Neuronal stem cell (in vitro differentiated cells): Measurements from ENCODE around the gene COMMD10.

Source experiments
- DNase-seq: peaks from one replicate; pipeline ENCODE4 v3.0.0-alpha.2; 2013; ENCODE audit warnings: low spot score
- H2AFZ ChIP-seq: one replicate; pipeline ENCODE4 v1.6.1; 2013; ENCODE audit warnings: mild to moderate bottlenecking, low read length, inconsistent platforms
- H2AK5ac ChIP-seq: 2 replicates; pipeline ENCODE4 v1.6.1; 2013; ENCODE audit warnings: low read depth, mild to moderate bottlenecking, inconsistent platforms, low read length, moderate library complexity, mixed read lengths
- H2BK120ac ChIP-seq: 2 replicates; pipeline ENCODE4 v1.6.1; 2013; ENCODE audit warnings: low read depth, mild to moderate bottlenecking, inconsistent platforms, low read length, moderate library complexity, mixed read lengths
- H2BK12ac ChIP-seq: one replicate; pipeline ENCODE4 v1.6.1; 2013; ENCODE audit warnings: low read length, inconsistent platforms
- H2BK15ac ChIP-seq: 2 replicates; pipeline ENCODE4 v1.6.1; 2013; ENCODE audit warnings: mild to moderate bottlenecking, low read length, inconsistent platforms, mixed read lengths
- H2BK5ac ChIP-seq: one replicate; pipeline ENCODE4 v1.6.1; 2013; ENCODE audit warnings: inconsistent platforms, mild to moderate bottlenecking, low read length, moderate library complexity
- H3K14ac ChIP-seq: one replicate; pipeline ENCODE4 v1.6.1; 2013; ENCODE audit warnings: low read length, inconsistent platforms
- H3K18ac ChIP-seq: 2 replicates; pipeline ENCODE4 v1.6.1; 2013; ENCODE audit warnings: low read length, inconsistent platforms
- H3K23ac ChIP-seq: 2 replicates; pipeline ENCODE4 v1.6.1; 2013; ENCODE audit warnings: low read depth, mild to moderate bottlenecking, mixed read lengths, low read length, inconsistent platforms; ENCODE audit not compliant: poor library complexity
- H3K27ac ChIP-seq: replicated peaks from 3 replicates; pipeline ENCODE4 v1.5.1; 2013; ENCODE audit warnings: low read length, inconsistent platforms
- H3K27me3 ChIP-seq, 3 experiments: 2 replicates each; pipeline ENCODE4 v1.6.1; 2013; ENCODE audit warnings: low read length in 3 of 3, mild to moderate bottlenecking in 2 of 3, inconsistent platforms in 1 of 3, low read depth in 1 of 3, mixed read lengths in 1 of 3, moderate library complexity in 1 of 3; ENCODE audit not compliant: control insufficient read depth in 3 of 3, insufficient read depth in 3 of 3
- H3K36me3 ChIP-seq, 2 donors: replicated peaks in 1 of 2; 2 replicates each; pipeline ENCODE4 v1.6.1; 2013; ENCODE audit warnings: low read length in 2 of 2; ENCODE audit not compliant: control insufficient read depth in 2 of 2, insufficient read depth in 2 of 2
- H3K4ac ChIP-seq: 2 replicates; pipeline ENCODE4 v1.6.1; 2013; ENCODE audit warnings: inconsistent platforms, mild to moderate bottlenecking, low read length, moderate library complexity
- H3K4me1 ChIP-seq, 2 donors: 1 replicate in 1 of 2; 2 replicates in 1 of 2; pipeline ENCODE4 v1.6.1; 2013; ENCODE audit warnings: low read length in 2 of 2, low read depth in 1 of 2; ENCODE audit not compliant: control insufficient read depth in 2 of 2, insufficient read depth in 1 of 2
- H3K4me2 ChIP-seq: one replicate; pipeline ENCODE4 v1.6.1; 2013; ENCODE audit warnings: mild to moderate bottlenecking, low read length, inconsistent platforms; ENCODE audit not compliant: insufficient read depth, poor library complexity, severe bottlenecking
- H3K4me3 ChIP-seq, 2 donors: 2 replicates each; pipeline ENCODE4 v1.5.1; 2013; ENCODE audit warnings: low read length in 2 of 2, mild to moderate bottlenecking in 2 of 2, inconsistent platforms in 1 of 2, moderate library complexity in 1 of 2
- H3K79me1 ChIP-seq: one replicate; pipeline ENCODE4 v1.6.1; 2013; ENCODE audit warnings: low read depth, mild to moderate bottlenecking, inconsistent platforms, low read length, moderate library complexity
- H3K9ac ChIP-seq: one replicate; pipeline ENCODE4 v1.6.1; 2013; ENCODE audit warnings: mild to moderate bottlenecking, low read depth, low read length, inconsistent platforms; ENCODE audit not compliant: poor library complexity
- H3K9me3 ChIP-seq, 2 donors: replicated peaks in 1 of 2; 2 replicates each; pipeline versions ENCODE3 to v1.6.1; 2013; ENCODE audit warnings: low read length in 2 of 2, mild to moderate bottlenecking in 2 of 2, inconsistent platforms in 1 of 2, low read depth in 1 of 2, mixed read lengths in 1 of 2, moderate library complexity in 1 of 2; ENCODE audit not compliant: control insufficient read depth in 2 of 2, insufficient read depth in 1 of 2
- H4K8ac ChIP-seq: one replicate; pipeline ENCODE4 v1.6.1; 2013; ENCODE audit warnings: low read depth, mild to moderate bottlenecking, inconsistent platforms, low read length, moderate library complexity
- H4K91ac ChIP-seq: one replicate; pipeline ENCODE4 v1.6.1; 2013; ENCODE audit warnings: low read length, low read depth, mild to moderate bottlenecking, inconsistent platforms; ENCODE audit not compliant: poor library complexity
- WGBS, 2 donors: extraction: QIAGEN DNeasy Blood & Tissue Kit; methylation state at CpG; one replicate each; pipeline ENCODE4 v1.1.7; 2013; ENCODE audit warnings: missing lambda C conversion rate in 2 of 2, mixed read lengths in 1 of 2; ENCODE audit not compliant: insufficient read length in 2 of 2, insufficient replicate concordance in 1 of 2; ENCODE audit errors: extremely low coverage in 2 of 2; 5-methylcytosine and 5-hydroxymethylcytosine counted together

Gene COMMD10

DNA sequence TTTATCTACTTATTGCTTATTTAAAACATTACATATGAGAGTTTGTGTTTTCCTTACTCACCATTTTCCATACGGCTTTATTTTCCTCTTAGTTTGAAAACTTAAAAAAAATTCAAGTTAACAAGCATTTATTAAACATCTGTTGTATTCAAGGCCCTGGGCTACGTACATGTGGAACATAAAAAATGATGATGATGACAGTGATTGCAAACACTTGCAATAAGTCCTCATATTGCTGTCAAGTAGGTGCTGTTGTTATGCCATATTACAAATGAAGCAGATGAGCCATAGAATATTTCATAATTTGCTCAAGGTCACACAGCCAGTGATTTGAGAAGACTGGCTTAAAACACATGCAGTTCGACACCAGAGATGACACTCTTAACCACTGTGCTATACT lies 180.6 kb downstream of the COMMD10 start:
- Histone ChIP-seq H3K4me3 (no peak overlapping the region), H2BK120ac (no peak overlapping the region), H4K8ac (no peak overlapping the region), H3K4me1 (no peaks in the 10 kb centered on the region), H3K27ac (no peak overlapping the region), H3K36me3 (no peaks in the 10 kb centered on the region), H3K4me2 (no peak overlapping the region), H3K27me3 (no peaks in the 10 kb centered on the region), H3K23ac (no peak overlapping the region), H2AFZ (no peak overlapping the region), H2BK5ac (no peak overlapping the region), H3K18ac (no peak overlapping the region), H3K9ac (no peak overlapping the region), H3K4ac (no peak overlapping the region), H4K91ac (no peak overlapping the region), H3K9me3 (no peaks in the 10 kb centered on the region), H2AK5ac (no peak overlapping the region), H2BK12ac (no peak overlapping the region), H3K14ac (no peak overlapping the region), H3K79me1 (no peaks in the 10 kb centered on the region), H2BK15ac (no peak overlapping the region)
- no peak for DNase-seq
- WGBS, 2 donors: no CpG with 5 or more reads among the region's 3 CpGs

DNA sequence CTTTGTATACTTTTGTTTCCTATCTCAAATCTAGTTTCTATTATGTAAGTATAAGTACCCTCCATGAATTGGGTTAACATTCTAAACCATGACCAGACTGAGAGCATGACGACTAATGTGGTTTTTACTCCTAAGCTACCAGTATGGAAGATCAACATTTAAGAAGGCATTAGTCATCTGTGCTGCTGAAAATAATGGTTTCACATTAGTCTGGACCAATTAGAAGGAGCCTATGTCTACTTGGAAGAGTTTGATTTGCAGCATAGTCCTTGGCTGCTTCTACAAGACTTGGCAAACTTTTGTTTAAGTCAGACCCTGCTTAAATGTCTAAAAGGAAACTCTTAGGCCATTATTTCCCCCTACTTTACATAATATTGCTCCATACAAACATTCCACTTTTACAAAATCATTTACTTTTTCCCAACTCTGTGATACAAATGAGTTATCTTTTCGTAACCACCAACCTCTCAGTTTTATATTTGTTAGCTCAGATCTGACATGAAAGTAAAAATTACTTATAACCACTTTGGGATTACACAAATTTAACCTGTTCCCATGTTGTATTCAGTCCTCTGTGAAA lies 186.7 kb downstream of the COMMD10 start:
- no peak overlapping the region for H3K4me3 ChIP-seq
- whole genome bisulfite sequencing, 2 donors: 100% methylated on average over 1 of the region's 2 CpGs
- no peaks in the 10 kb centered on the region for H3K4me1 ChIP-seq
- H2BK15ac ChIP-seq: no peak overlapping the region
- no peaks in the 10 kb centered on the region for H3K27me3 ChIP-seq
- no peaks in the 10 kb centered on the region for H3K79me1 ChIP-seq
- H3K36me3 ChIP-seq: no peaks in the 10 kb centered on the region
- no peak for DNase-seq
- H2BK120ac ChIP-seq: no peak overlapping the region
- H3K4me2 ChIP-seq: no peak overlapping the region
- H4K91ac ChIP-seq: no peak overlapping the region
- H3K9ac ChIP-seq: no peak overlapping the region
- no peak overlapping the region for H3K23ac ChIP-seq
- no peak overlapping the region for H3K4ac ChIP-seq
- H2AFZ ChIP-seq: no peak overlapping the region
- H3K18ac ChIP-seq: no peak overlapping the region
- H3K27ac ChIP-seq: no peak overlapping the region
- H2AK5ac ChIP-seq: no peak overlapping the region
- H3K14ac ChIP-seq: no peak overlapping the region
- H2BK5ac ChIP-seq: no peak overlapping the region
- H3K9me3 ChIP-seq: peaks cover 0 to under 1% of the 10 kb centered on the region in 2 donors
- H4K8ac ChIP-seq: no peak overlapping the region
- no peak overlapping the region for H2BK12ac ChIP-seq

DNA sequence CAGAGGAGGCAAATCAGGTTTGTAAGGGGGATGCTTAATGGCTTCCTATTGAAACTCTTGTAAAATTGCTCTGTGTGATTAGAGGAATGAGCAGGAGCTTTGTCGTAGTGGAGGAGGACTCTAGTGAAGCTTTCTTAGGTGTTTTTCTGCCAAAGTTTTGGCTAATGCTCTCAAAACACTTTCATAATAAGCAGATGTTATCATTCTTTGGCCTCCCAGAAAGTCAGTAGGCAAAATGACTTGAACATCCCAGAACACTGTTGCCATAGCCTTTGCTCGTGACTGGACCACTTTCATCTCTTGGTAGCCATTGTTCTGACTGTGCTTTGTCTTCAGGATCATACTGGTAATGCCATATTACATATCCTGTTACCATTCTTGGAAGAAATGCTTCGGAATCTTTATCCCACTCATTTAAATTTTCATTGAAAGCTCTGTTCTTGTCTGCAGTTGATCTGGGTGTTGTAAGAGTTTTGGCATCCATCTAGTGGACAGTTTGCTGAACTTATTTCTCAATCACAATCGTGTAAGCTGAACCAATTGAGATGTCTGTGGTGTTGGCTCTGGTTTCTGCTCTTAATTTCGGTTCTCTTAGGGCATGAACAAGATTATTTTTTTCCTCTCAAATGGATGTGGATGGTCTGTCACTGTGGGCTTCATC lies 187.6 kb downstream of the COMMD10 start:
- H3K4me3 ChIP-seq: no peak overlapping the region
- no peak overlapping the region for H3K9ac ChIP-seq
- no peak overlapping the region for H3K14ac ChIP-seq
- H3K79me1 ChIP-seq: no peaks in the 10 kb centered on the region
- H2BK15ac ChIP-seq: no peak overlapping the region
- H3K23ac ChIP-seq: no peak overlapping the region
- no peaks in the 10 kb centered on the region for H3K36me3 ChIP-seq
- no peak overlapping the region for H3K4me2 ChIP-seq
- H3K9me3 ChIP-seq: peaks cover 0 to 5% of the 10 kb centered on the region in 2 donors
- H2BK120ac ChIP-seq: no peak overlapping the region
- H2BK5ac ChIP-seq: no peak overlapping the region
- H2BK12ac ChIP-seq: no peak overlapping the region
- WGBS, 2 donors: no CpG with 5 or more reads among the region's 5 CpGs
- no peak overlapping the region for H2AK5ac ChIP-seq
- no peak overlapping the region for H3K18ac ChIP-seq
- no peak overlapping the region for H3K27ac ChIP-seq
- H3K4me1 ChIP-seq: no peaks in the 10 kb centered on the region
- H4K8ac ChIP-seq: no peak overlapping the region
- no peak overlapping the region for H2AFZ ChIP-seq
- H3K4ac ChIP-seq: no peak overlapping the region
- no peak overlapping the region for H4K91ac ChIP-seq
- H3K27me3 ChIP-seq: no peaks in the 10 kb centered on the region
- DNase-seq: no peak

DNA sequence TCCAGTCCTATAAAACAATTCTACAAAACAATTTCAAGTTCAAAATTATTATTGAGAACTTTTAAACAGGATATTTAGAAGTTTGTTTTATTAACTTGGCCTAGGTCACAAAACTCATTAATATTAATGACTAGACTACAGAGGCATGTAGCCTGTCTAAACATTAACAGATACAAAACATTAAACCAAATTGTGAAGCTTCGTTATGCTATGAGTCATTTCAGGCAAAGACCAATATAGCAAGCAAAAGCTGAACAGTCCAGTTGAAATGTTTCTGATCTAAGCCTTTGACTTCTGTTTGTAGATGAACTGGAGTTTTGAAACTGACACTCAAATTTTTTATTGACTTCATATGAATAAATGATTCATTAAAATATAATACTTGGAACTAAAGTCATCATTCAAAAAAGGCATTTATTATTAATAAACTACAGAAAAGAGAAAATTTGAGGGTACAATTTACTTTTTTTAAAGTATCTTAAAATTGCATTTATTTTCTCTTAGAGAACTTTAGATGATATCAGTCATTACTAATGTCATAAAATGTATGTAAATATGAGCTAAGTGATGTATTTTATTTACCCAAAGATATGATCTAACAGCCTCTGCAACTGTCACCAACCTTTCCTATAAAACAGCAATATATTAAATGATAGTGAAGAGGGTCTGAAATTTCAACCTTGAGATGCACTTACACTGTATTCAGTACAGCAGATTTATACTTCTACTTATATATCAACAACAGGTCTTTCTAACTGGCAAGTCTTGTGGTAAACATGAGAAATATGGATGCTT lies 188.8 kb downstream of the COMMD10 start:
- H3K27me3 ChIP-seq: no peaks in the 10 kb centered on the region
- no peak overlapping the region for H4K91ac ChIP-seq
- no peak overlapping the region for H2BK120ac ChIP-seq
- no peak overlapping the region for H3K4me2 ChIP-seq
- H3K14ac ChIP-seq: no peak overlapping the region
- no peak overlapping the region for H2AFZ ChIP-seq
- H3K9me3 ChIP-seq: peaks cover 0 to 8% of the 10 kb centered on the region in 2 donors
- no peak overlapping the region for H3K4me3 ChIP-seq
- H2BK15ac ChIP-seq: no peak overlapping the region
- DNase-seq: no peak
- no peak overlapping the region for H2AK5ac ChIP-seq
- no peaks in the 10 kb centered on the region for H3K79me1 ChIP-seq
- H3K9ac ChIP-seq: no peak overlapping the region
- no peak overlapping the region for H2BK5ac ChIP-seq
- no peaks in the 10 kb centered on the region for H3K4me1 ChIP-seq
- no peak overlapping the region for H3K18ac ChIP-seq
- H3K27ac ChIP-seq: no peak overlapping the region
- no CpG with 5 or more reads among the region's 1 CpG for WGBS, 2 donors
- H3K36me3 ChIP-seq: no peaks in the 10 kb centered on the region
- no peak overlapping the region for H3K23ac ChIP-seq
- H3K4ac ChIP-seq: no peak overlapping the region
- no peak overlapping the region for H2BK12ac ChIP-seq
- H4K8ac ChIP-seq: no peak overlapping the region
